Upper lobe of left lung (tissue), 4 donors: Measurements from ENCODE around the gene CST11.

Experiments
- CTCF ChIP-seq, 6 experiments: fragments of 450-650 bp in 4 of 6; fragments of 200-600 bp in 2 of 6; sonication (generic) in 2 of 6; IDR thresholded peaks; one replicate each; pipeline ENCODE4 v1.5.1; 2016 to 2019; ENCODE audit warnings: antibody characterized with exemption in 6 of 6
- EP300 ChIP-seq, 4 donors: sonication (generic); formaldehyde crosslinking; IDR thresholded peaks; one replicate each; pipeline ENCODE4 v1.5.1; 2017; ENCODE audit warnings: antibody characterized with exemption in 4 of 4, control low read depth in 2 of 4
- POLR2AphosphoS5 ChIP-seq, 2 donors: sonication (generic); formaldehyde crosslinking; IDR thresholded peaks; one replicate each; pipeline ENCODE4 v1.5.1; 2017; ENCODE audit warnings: antibody characterized with exemption in 2 of 2

DNA sequence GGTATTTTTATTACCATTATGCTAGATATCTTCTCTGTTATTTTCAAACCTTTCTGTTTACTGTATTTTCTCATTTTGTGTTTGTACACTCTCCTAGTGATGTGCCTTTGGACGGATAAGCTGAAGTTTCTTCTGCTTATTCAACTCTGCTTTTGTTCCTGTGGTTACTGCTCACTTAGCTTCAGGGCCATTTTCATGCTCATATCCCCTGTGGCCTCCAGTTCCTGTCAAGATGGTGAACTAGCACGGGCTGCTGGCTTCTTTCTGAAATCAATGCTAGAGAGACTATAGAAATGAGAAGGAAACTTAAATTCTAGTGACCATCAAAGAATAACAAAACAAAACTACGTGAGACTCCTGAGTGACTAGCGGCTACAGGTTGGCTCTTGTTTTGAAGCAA lies 31.4 kb upstream of the CST11 start:
- TF ChIP-seq CTCF (IDR thresholded peaks at IDR 0.05) (no peak), EP300 (IDR thresholded peaks at IDR 0.05) (no peak), POLR2AphosphoS5 (IDR thresholded peaks at IDR 0.05) (no peak)
